GM21528 (cell line): ENCODE measurements around the gene AIFM1.

Experiments used
- ATAC-seq: cut with Tn5 transposase; IDR thresholded peaks from one replicate; pipeline ENCODE4 v1.9.1; 2021; ENCODE audit warnings: mild to moderate bottlenecking, moderate library complexity; ENCODE audit not compliant: unreplicated experiment, low FRiP score

The AIFM1 gene

GRCh38 chrX:130165703-130166502 lies at the start of gene AIFM1:
AIFM1 (minus strand) TSS chrX:130165841; CDS start chrX:130165656, 185 bp downstream.
- peak; percentile 95 for ATAC-seq

GRCh38 chrX:130213376-130213775 lies 47.7 kb upstream of the AIFM1 start:
- ATAC-seq, result no peak

GRCh38 chrX:130212371-130212770 lies 46.7 kb upstream of the AIFM1 start:
- ATAC-seq, result no peak

GRCh38 chrX:130211415-130212186 lies 46.0 kb upstream of the AIFM1 start:
- no peak for ATAC-seq

GRCh38 chrX:130204647-130205046 lies 39.0 kb upstream of the AIFM1 start:
- ATAC-seq, result no peak

GRCh38 chrX:130197464-130197863 lies 31.8 kb upstream of the AIFM1 start:
- ATAC-seq, result no peak

GRCh38 chrX:130196466-130196865 lies 30.8 kb upstream of the AIFM1 start:
- no peak for ATAC-seq

GRCh38 chrX:130190801-130191200 lies 25.2 kb upstream of the AIFM1 start:
- ATAC-seq, result no peak

- ATAC-seq, result no peak
These were observed 21.0 kb upstream of the AIFM1 start for GRCh38 chrX:130186651-130187050.

- ATAC-seq, result no peak
These were observed 19.2 kb upstream of the AIFM1 start for GRCh38 chrX:130184857-130185256.

- ATAC-seq, result no peak
These were observed 18.5 kb upstream of the AIFM1 start for GRCh38 chrX:130184168-130184567.

GRCh38 chrX:130179579-130180215 lies 14.1 kb upstream of the AIFM1 start:
- ATAC-seq, result no peak

- ATAC-seq, result no peak
These were observed 13.5 kb upstream of the AIFM1 start for GRCh38 chrX:130179170-130179569.

GRCh38 chrX:130176942-130177341 lies 11.3 kb upstream of the AIFM1 start:
- ATAC-seq, result no peak

GRCh38 chrX:130176354-130176776 lies 10.7 kb upstream of the AIFM1 start:
- ATAC-seq, result peak; percentile 83

- no peak for ATAC-seq
These were observed 9.3 kb upstream of the AIFM1 start for GRCh38 chrX:130174937-130175336.

GRCh38 chrX:130174045-130174704 lies 8.5 kb upstream of the AIFM1 start:
- ATAC-seq, result no peak

GRCh38 chrX:130173190-130173895 lies 7.7 kb upstream of the AIFM1 start:
- no peak for ATAC-seq

- ATAC-seq, result no peak
These were observed 6.6 kb upstream of the AIFM1 start for GRCh38 chrX:130172127-130172845.
